ENCODE results near the gene RD3L. TPM values are rescaled to one million over a fixed set of nuclear protein-coding genes. Genes with fewer than 3 reads are reported as not detected.

The RD3L gene
- total and polyA plus RNA-seq, 4 donors = not detected

- DNase-seq = peak; percentile 95 to 97
- intact Hi-C loops (cut with DNase I) = no loop called here
- peak; percentile 99 for ATAC-seq (ENCODE audit: low FRiP score)
- H3K27ac ChIP-seq (ENCODE audit: low read depth in 1 of 2, low read length in 2 of 2) = peak overlapping the region in 1 of 2 donors; percentile 15
- no peaks in the 10 kb centered on the region for H3K27me3 ChIP-seq (ENCODE audit: control insufficient read depth in 1 of 2, insufficient read depth in 2 of 2, low read length in 1 of 2)
- H3K36me3 ChIP-seq (ENCODE audit: control insufficient read depth in 1 of 2, insufficient read depth in 2 of 2, low read length in 1 of 2) = no peaks in the 10 kb centered on the region
- WGBS, 2 donors = 1% methylated on average over 57 to 58 of the region's 58 CpGs
- peak overlapping the region; percentile 21 to 67 for H3K4me3 ChIP-seq (ENCODE audit: low read length in 2 of 2)
- H3K4me1 ChIP-seq (ENCODE audit: control insufficient read depth in 1 of 2, insufficient read depth in 2 of 2, low read length in 2 of 2) = peaks cover 0 to 1% of the 10 kb centered on the region in 2 donors
- no peaks in the 10 kb centered on the region for H3K9me3 ChIP-seq (ENCODE audit: control insufficient read depth, low read length)
These were observed 21.1 kb downstream of the RD3L start for GRCh38 chr14:103920981-103921854.

- Histone ChIP-seq H3K9me3 (ENCODE audit: control insufficient read depth, low read length) (no peaks in the 10 kb centered on the region), H3K4me3 (ENCODE audit: low read length in 2 of 2) (no peak overlapping the region), H3K27ac (ENCODE audit: low read depth in 1 of 2, low read length in 2 of 2) (no peak overlapping the region), H3K4me1 (ENCODE audit: control insufficient read depth in 1 of 2, insufficient read depth in 2 of 2, low read length in 2 of 2) (peaks cover 0 to 1% of the 10 kb centered on the region in 2 donors), H3K27me3 (ENCODE audit: control insufficient read depth in 1 of 2, insufficient read depth in 2 of 2, low read length in 1 of 2) (no peaks in the 10 kb centered on the region), H3K36me3 (ENCODE audit: control insufficient read depth in 1 of 2, insufficient read depth in 2 of 2, low read length in 1 of 2) (peaks cover 0 to 3% of the 10 kb centered on the region in 2 donors)
- DNase-seq (no peak), ATAC-seq (ENCODE audit: low FRiP score) (no peak)
- 77 to 79% methylated on average over 14 of the region's 14 CpGs for WGBS, 2 donors
- intact Hi-C loops (cut with DNase I) = no loop called here
These were observed 25.6 kb downstream of the RD3L start for GRCh38 chr14:103916636-103917262.

- 90 to 91% methylated on average over 6 of the region's 6 CpGs for WGBS, 2 donors
- peaks cover 0 to 3% of the 10 kb centered on the region in 2 donors for H3K36me3 ChIP-seq (ENCODE audit: control insufficient read depth in 1 of 2, insufficient read depth in 2 of 2, low read length in 1 of 2)
- no peak overlapping the region for H3K27ac ChIP-seq (ENCODE audit: low read depth in 1 of 2, low read length in 2 of 2)
- no peak overlapping the region for H3K4me3 ChIP-seq (ENCODE audit: low read length in 2 of 2)
- peaks cover 0 to 1% of the 10 kb centered on the region in 2 donors for H3K4me1 ChIP-seq (ENCODE audit: control insufficient read depth in 1 of 2, insufficient read depth in 2 of 2, low read length in 2 of 2)
- ATAC-seq (ENCODE audit: low FRiP score) (no peak), DNase-seq (peak in 1 of 2 donors; percentile 27)
- no peaks in the 10 kb centered on the region for H3K27me3 ChIP-seq (ENCODE audit: control insufficient read depth in 1 of 2, insufficient read depth in 2 of 2, low read length in 1 of 2)
- intact Hi-C loops (cut with DNase I) = no loop called here
- no peaks in the 10 kb centered on the region for H3K9me3 ChIP-seq (ENCODE audit: control insufficient read depth, low read length)
These were observed 26.7 kb downstream of the RD3L start for GRCh38 chr14:103915616-103916015.

GRCh38 chr14:103910984-103911383 lies 31.3 kb downstream of the RD3L start:
- H3K9me3 ChIP-seq (ENCODE audit: control insufficient read depth, low read length) = no peaks in the 10 kb centered on the region
- intact Hi-C loops (cut with DNase I) = loop anchor here (2.0 kb wide), 1 partner anchor 102 kb away; no protein-coding TSS in a partner anchor
- H3K27ac ChIP-seq (ENCODE audit: low read depth in 1 of 2, low read length in 2 of 2) = no peak overlapping the region
- 73 to 81% methylated on average over 6 of the region's 6 CpGs for WGBS, 2 donors
- DNase-seq = no peak
- no peak for ATAC-seq (ENCODE audit: low FRiP score)
- no peaks in the 10 kb centered on the region for H3K27me3 ChIP-seq (ENCODE audit: control insufficient read depth in 1 of 2, insufficient read depth in 2 of 2, low read length in 1 of 2)
- H3K4me3 ChIP-seq (ENCODE audit: low read length in 2 of 2) = no peak overlapping the region
- peaks cover 0 to 3% of the 10 kb centered on the region in 2 donors for H3K36me3 ChIP-seq (ENCODE audit: control insufficient read depth in 1 of 2, insufficient read depth in 2 of 2, low read length in 1 of 2)
- no peaks in the 10 kb centered on the region for H3K4me1 ChIP-seq (ENCODE audit: control insufficient read depth in 1 of 2, insufficient read depth in 2 of 2, low read length in 2 of 2)

- WGBS, 2 donors = 17 to 20% methylated on average over 20 of the region's 20 CpGs
- H3K4me3 ChIP-seq (ENCODE audit: low read length in 2 of 2) = no peak overlapping the region
- intact Hi-C loops (cut with DNase I) = loop anchor here (2.0 kb wide), 1 partner anchor 102 kb away; no protein-coding TSS in a partner anchor
- H3K27me3 ChIP-seq (ENCODE audit: control insufficient read depth in 1 of 2, insufficient read depth in 2 of 2, low read length in 1 of 2) = no peaks in the 10 kb centered on the region
- H3K27ac ChIP-seq (ENCODE audit: low read depth in 1 of 2, low read length in 2 of 2) = no peak overlapping the region
- H3K9me3 ChIP-seq (ENCODE audit: control insufficient read depth, low read length) = no peaks in the 10 kb centered on the region
- peak; percentile 89 for ATAC-seq (ENCODE audit: low FRiP score)
- H3K4me1 ChIP-seq (ENCODE audit: control insufficient read depth in 1 of 2, insufficient read depth in 2 of 2, low read length in 2 of 2) = no peaks in the 10 kb centered on the region
- H3K36me3 ChIP-seq (ENCODE audit: control insufficient read depth in 1 of 2, insufficient read depth in 2 of 2, low read length in 1 of 2) = peaks cover 0 to 3% of the 10 kb centered on the region in 2 donors
- peak; percentile 78 to 86 for DNase-seq
These were observed 31.9 kb downstream of the RD3L start for GRCh38 chr14:103910262-103910935.

GRCh38 chr14:103909531-103910261 lies 32.6 kb downstream of the RD3L start:
- no peak overlapping the region for H3K4me3 ChIP-seq (ENCODE audit: low read length in 2 of 2)
- DNase-seq (no peak), ATAC-seq (ENCODE audit: low FRiP score) (no peak)
- H3K36me3 ChIP-seq (ENCODE audit: control insufficient read depth in 1 of 2, insufficient read depth in 2 of 2, low read length in 1 of 2) = peaks cover 0 to 3% of the 10 kb centered on the region in 2 donors
- H3K27ac ChIP-seq (ENCODE audit: low read depth in 1 of 2, low read length in 2 of 2) = no peak overlapping the region
- intact Hi-C loops (cut with DNase I) = loop anchor here (2.0 kb wide), 1 partner anchor 101 kb away; no protein-coding TSS in a partner anchor
- no peaks in the 10 kb centered on the region for H3K27me3 ChIP-seq (ENCODE audit: control insufficient read depth in 1 of 2, insufficient read depth in 2 of 2, low read length in 1 of 2)
- WGBS, 2 donors = 68% methylated on average over 26 of the region's 26 CpGs
- H3K4me1 ChIP-seq (ENCODE audit: control insufficient read depth in 1 of 2, insufficient read depth in 2 of 2, low read length in 2 of 2) = no peaks in the 10 kb centered on the region
- no peaks in the 10 kb centered on the region for H3K9me3 ChIP-seq (ENCODE audit: control insufficient read depth, low read length)

GRCh38 chr14:103908580-103908979 lies 33.7 kb downstream of the RD3L start:
- H3K27me3 ChIP-seq (ENCODE audit: control insufficient read depth in 1 of 2, insufficient read depth in 2 of 2, low read length in 1 of 2) = no peaks in the 10 kb centered on the region
- 94 to 98% methylated on average over 4 of the region's 4 CpGs for WGBS, 2 donors
- ATAC-seq (ENCODE audit: low FRiP score) = no peak
- H3K4me3 ChIP-seq (ENCODE audit: low read length in 2 of 2) = no peak overlapping the region
- H3K4me1 ChIP-seq (ENCODE audit: control insufficient read depth in 1 of 2, insufficient read depth in 2 of 2, low read length in 2 of 2) = no peaks in the 10 kb centered on the region
- no peak for DNase-seq
- H3K9me3 ChIP-seq (ENCODE audit: control insufficient read depth, low read length) = no peaks in the 10 kb centered on the region
- peaks cover 0 to 3% of the 10 kb centered on the region in 2 donors for H3K36me3 ChIP-seq (ENCODE audit: control insufficient read depth in 1 of 2, insufficient read depth in 2 of 2, low read length in 1 of 2)
- intact Hi-C loops (cut with DNase I) = no loop called here
- no peak overlapping the region for H3K27ac ChIP-seq (ENCODE audit: low read depth in 1 of 2, low read length in 2 of 2)

- H3K9me3 ChIP-seq (ENCODE audit: control insufficient read depth, low read length) = no peaks in the 10 kb centered on the region
- no peaks in the 10 kb centered on the region for H3K36me3 ChIP-seq (ENCODE audit: control insufficient read depth in 1 of 2, insufficient read depth in 2 of 2, low read length in 1 of 2)
- H3K4me1 ChIP-seq (ENCODE audit: control insufficient read depth in 1 of 2, insufficient read depth in 2 of 2, low read length in 2 of 2) = no peaks in the 10 kb centered on the region
- DNase-seq = peak in 1 of 2 donors; percentile 35
- WGBS, 2 donors = 46 to 50% methylated on average over 22 of the region's 22 CpGs
- intact Hi-C loops (cut with DNase I) = no loop called here
- no peak overlapping the region for H3K27ac ChIP-seq (ENCODE audit: low read depth in 1 of 2, low read length in 2 of 2)
- no peak for ATAC-seq (ENCODE audit: low FRiP score)
- no peaks in the 10 kb centered on the region for H3K27me3 ChIP-seq (ENCODE audit: control insufficient read depth in 1 of 2, insufficient read depth in 2 of 2, low read length in 1 of 2)
- H3K4me3 ChIP-seq (ENCODE audit: low read length in 2 of 2) = no peak overlapping the region
These were observed 36.4 kb downstream of the RD3L start for GRCh38 chr14:103905842-103906456.
